H9 (cell line): Measurements from ENCODE around the gene FABP3. TPM values are rescaled to one million over a fixed set of nuclear protein-coding genes. Genes with fewer than 3 reads are reported as not detected.

Experiments
- DNase-seq: peaks from one replicate; pipeline ENCODE4 v3.0.0-alpha.2; 2017
- H2AFZ ChIP-seq: one replicate; pipeline ENCODE4 v1.6.1; 2013; ENCODE audit warnings: mild to moderate bottlenecking, low read length, control low read depth, moderate library complexity
- H2AK5ac ChIP-seq: 2 replicates; pipeline ENCODE4 v1.6.1; 2013; ENCODE audit warnings: low read length, control low read depth, mixed read lengths; ENCODE audit not compliant: insufficient read length
- H2BK120ac ChIP-seq: one replicate; pipeline ENCODE4 v1.6.1; 2013; ENCODE audit warnings: low read depth, mild to moderate bottlenecking, low read length, control low read depth, inconsistent platforms; ENCODE audit not compliant: poor library complexity, severe bottlenecking
- H2BK12ac ChIP-seq: 2 replicates; pipeline ENCODE4 v1.6.1; 2013; ENCODE audit warnings: low read length, control low read depth, mixed read lengths, low read depth; ENCODE audit not compliant: insufficient read length
- H2BK15ac ChIP-seq: 2 replicates; pipeline ENCODE4 v1.6.1; 2013; ENCODE audit warnings: low read depth, low read length, control low read depth
- H2BK20ac ChIP-seq: one replicate; pipeline ENCODE4 v1.6.1; 2013; ENCODE audit warnings: low read depth, mild to moderate bottlenecking, low read length, control low read depth, inconsistent platforms; ENCODE audit not compliant: poor library complexity, severe bottlenecking
- H2BK5ac ChIP-seq: 2 replicates; pipeline ENCODE4 v1.6.1; 2013; ENCODE audit warnings: low read length, control low read depth, mixed read lengths; ENCODE audit not compliant: insufficient read length
- H3K14ac ChIP-seq: 2 replicates; pipeline ENCODE4 v1.6.1; 2013; ENCODE audit warnings: low read length, control low read depth; ENCODE audit not compliant: insufficient read depth
- H3K18ac ChIP-seq: 2 replicates; pipeline ENCODE4 v1.6.1; 2013; ENCODE audit warnings: low read depth, mild to moderate bottlenecking, mixed read lengths, low read length, control low read depth; ENCODE audit not compliant: insufficient read length
- H3K23ac ChIP-seq: 2 replicates; pipeline ENCODE4 v1.6.1; 2013; ENCODE audit warnings: low read length, control low read depth, mixed read lengths, low read depth; ENCODE audit not compliant: insufficient read length
- H3K23me2 ChIP-seq: 2 replicates; pipeline ENCODE4 v1.6.1; 2013; ENCODE audit warnings: low read depth, mild to moderate bottlenecking, mixed read lengths, low read length, control low read depth; ENCODE audit not compliant: insufficient read length, poor library complexity, severe bottlenecking
- H3K27ac ChIP-seq: 2 replicates; pipeline ENCODE4 v1.5.1; 2013; ENCODE audit warnings: low read length, control low read depth, mixed read lengths, low read depth; ENCODE audit not compliant: insufficient read length
- H3K27me3 ChIP-seq: 2 replicates; pipeline ENCODE4 v1.6.1; 2013; ENCODE audit warnings: low read length, control low read depth, inconsistent platforms; ENCODE audit not compliant: insufficient read depth
- H3K4ac ChIP-seq: 2 replicates; pipeline ENCODE4 v1.6.1; 2013; ENCODE audit warnings: low read depth, mild to moderate bottlenecking, control low read depth, inconsistent platforms, low read length, moderate library complexity
- H3K4me1 ChIP-seq: 2 replicates; pipeline ENCODE4 v1.6.1; 2013; ENCODE audit warnings: low read length, control low read depth, inconsistent platforms; ENCODE audit not compliant: insufficient read depth
- H3K4me2 ChIP-seq: 2 replicates; pipeline ENCODE4 v1.6.1; 2013; ENCODE audit warnings: low read length, control low read depth, mixed read lengths; ENCODE audit not compliant: insufficient read length, insufficient read depth
- H3K56ac ChIP-seq: 2 replicates; pipeline ENCODE4 v1.6.1; 2013; ENCODE audit warnings: low read depth, mild to moderate bottlenecking, mixed read lengths, low read length, control low read depth; ENCODE audit not compliant: insufficient read length
- H3K79me1 ChIP-seq: 2 replicates; pipeline ENCODE4 v1.6.1; 2013; ENCODE audit warnings: low read depth, mild to moderate bottlenecking, moderate library complexity, low read length, control low read depth, inconsistent platforms; ENCODE audit not compliant: insufficient read depth, poor library complexity, severe bottlenecking
- H3K79me2 ChIP-seq: 2 replicates; pipeline ENCODE4 v1.6.1; 2013; ENCODE audit warnings: low read length, control low read depth, inconsistent platforms; ENCODE audit not compliant: insufficient read depth
- H3K9ac ChIP-seq: 2 replicates; pipeline ENCODE4 v1.6.1; 2013; ENCODE audit warnings: low read length, control low read depth, mixed read lengths; ENCODE audit not compliant: insufficient read length; ENCODE audit errors: extremely low read depth
- H3K9me3 ChIP-seq: one replicate; pipeline ENCODE4 v1.6.1; 2013; ENCODE audit warnings: low read depth, low read length, inconsistent platforms; ENCODE audit not compliant: control insufficient read depth
- H3T11ph ChIP-seq: one replicate; pipeline ENCODE4 v1.6.1; 2013; ENCODE audit warnings: mild to moderate bottlenecking, low read length, control low read depth, inconsistent platforms
- H4K20me1 ChIP-seq: one replicate; pipeline ENCODE4 v1.6.1; 2013; ENCODE audit not compliant: control insufficient read depth, insufficient read length, insufficient read depth
- H4K5ac ChIP-seq: 2 replicates; pipeline ENCODE4 v1.6.1; 2013; ENCODE audit warnings: low read depth, mild to moderate bottlenecking, mixed read lengths, low read length, control low read depth; ENCODE audit not compliant: insufficient read length
- H4K8ac ChIP-seq: replicated peaks from 2 replicates; pipeline ENCODE4 v1.6.1; 2013; ENCODE audit warnings: low read length, control low read depth, mixed read lengths, low read depth; ENCODE audit not compliant: insufficient read length
- H4K91ac ChIP-seq: 2 replicates; pipeline ENCODE4 v1.6.1; 2013; ENCODE audit warnings: low read depth, mild to moderate bottlenecking, moderate library complexity, mixed read lengths, low read length, control low read depth; ENCODE audit not compliant: insufficient read length
- H3K27ac Mint-ChIP-seq, 3 experiments: 2 replicates in 2 of 3; 3 replicates in 1 of 3; pipeline ENCODE4 v1.8.0; 2020 to 2021; ENCODE audit warnings: mixed read lengths in 3 of 3, mild to moderate bottlenecking in 1 of 3, moderate library complexity in 1 of 3
- H3K27me3 Mint-ChIP-seq: 2 replicates; pipeline ENCODE4 v1.8.0; 2021; ENCODE audit warnings: low read depth, mild to moderate bottlenecking, moderate library complexity, mixed read lengths
- H3K36me3 Mint-ChIP-seq, 3 experiments: 2 replicates in 2 of 3; 3 replicates in 1 of 3; pipeline ENCODE4 v1.8.0; 2020 to 2021; ENCODE audit warnings: low read depth in 3 of 3, mixed read lengths in 3 of 3; ENCODE audit not compliant: insufficient read depth in 1 of 3
- H3K4me1 Mint-ChIP-seq, 2 experiments: 2 replicates each; pipeline ENCODE4 v1.8.0; 2020; ENCODE audit warnings: mixed read lengths in 2 of 2
- H3K4me3 Mint-ChIP-seq, 2 experiments: 2 replicates in 1 of 2; 3 replicates in 1 of 2; pipeline ENCODE4 v1.8.0; 2020 to 2021; ENCODE audit warnings: mild to moderate bottlenecking in 2 of 2, mixed read lengths in 2 of 2, moderate library complexity in 1 of 2
- H3K9me3 Mint-ChIP-seq, 2 experiments: 2 replicates in 1 of 2; 3 replicates in 1 of 2; pipeline ENCODE4 v1.8.0; 2020; ENCODE audit warnings: mild to moderate bottlenecking in 2 of 2, mixed read lengths in 2 of 2, moderate library complexity in 1 of 2
- WGBS: extraction: QIAGEN DNeasy Blood & Tissue Kit; methylation state at CpG from one replicate; pipeline ENCODE4 v1.1.7; 2013; ENCODE audit warnings: missing lambda C conversion rate, low lambda C conversion rate, mixed read lengths; ENCODE audit not compliant: insufficient read length; ENCODE audit errors: extremely low coverage; 5-methylcytosine and 5-hydroxymethylcytosine counted together
- total RNA-seq: library from RNA; stranded (reverse); gene quantifications from 2 replicates; pipeline ENCODE4 v1.2.1, GENCODE V29; 2021
- TF ChIP-seq, protein P1 (sequence below): fragments of 200-600 bp; sonication (generic); conservative IDR thresholded peaks from 3 replicates; pipeline ENCODE4 v1.8.0; 2021; ENCODE audit warnings: antibody characterized with exemption, mild to moderate bottlenecking

FABP3 gene
- total RNA-seq, 1 experiment from 2014 or later, result 9.0 TPM

GRCh38 chr1:31326461-31326860, 46.4 kb downstream of the FABP3 start:
- Histone ChIP-seq H3K9ac (no peak overlapping the region), H2BK5ac (no peak overlapping the region), H3K9me3 (no peaks in the 10 kb centered on the region), H3K27ac (no peak overlapping the region), H3T11ph (no peak overlapping the region), H2BK15ac (no peak overlapping the region), H3K23ac (no peak overlapping the region), H3K14ac (no peak overlapping the region), H2BK120ac (no peak overlapping the region), H2AFZ (no peak overlapping the region), H3K27me3 (no peaks in the 10 kb centered on the region), H3K79me2 (no peaks in the 10 kb centered on the region), H3K4me2 (no peak overlapping the region), H3K18ac (no peak overlapping the region), H2AK5ac (no peak overlapping the region), H2BK20ac (no peak overlapping the region), H3K4me1 (no peaks in the 10 kb centered on the region), H4K5ac (no peak overlapping the region), H3K4ac (no peak overlapping the region), H2BK12ac (no peak overlapping the region), H3K56ac (no peak overlapping the region), H4K20me1 (no peaks in the 10 kb centered on the region), H4K8ac (no peak overlapping the region), H3K79me1 (no peaks in the 10 kb centered on the region), H4K91ac (no peak overlapping the region), H3K23me2 (no peaks in the 10 kb centered on the region)
- WGBS, result no CpG with 5 or more reads among the region's 1 CpG
- no peak overlapping the region for H3K4me3 Mint-ChIP-seq
- no peaks in the 10 kb centered on the region for H3K4me1 Mint-ChIP-seq
- peaks cover 6 to 19% (median 7%) of the 10 kb centered on the region in 3 experiments for H3K36me3 Mint-ChIP-seq
- TF ChIP-seq, protein P1, sequence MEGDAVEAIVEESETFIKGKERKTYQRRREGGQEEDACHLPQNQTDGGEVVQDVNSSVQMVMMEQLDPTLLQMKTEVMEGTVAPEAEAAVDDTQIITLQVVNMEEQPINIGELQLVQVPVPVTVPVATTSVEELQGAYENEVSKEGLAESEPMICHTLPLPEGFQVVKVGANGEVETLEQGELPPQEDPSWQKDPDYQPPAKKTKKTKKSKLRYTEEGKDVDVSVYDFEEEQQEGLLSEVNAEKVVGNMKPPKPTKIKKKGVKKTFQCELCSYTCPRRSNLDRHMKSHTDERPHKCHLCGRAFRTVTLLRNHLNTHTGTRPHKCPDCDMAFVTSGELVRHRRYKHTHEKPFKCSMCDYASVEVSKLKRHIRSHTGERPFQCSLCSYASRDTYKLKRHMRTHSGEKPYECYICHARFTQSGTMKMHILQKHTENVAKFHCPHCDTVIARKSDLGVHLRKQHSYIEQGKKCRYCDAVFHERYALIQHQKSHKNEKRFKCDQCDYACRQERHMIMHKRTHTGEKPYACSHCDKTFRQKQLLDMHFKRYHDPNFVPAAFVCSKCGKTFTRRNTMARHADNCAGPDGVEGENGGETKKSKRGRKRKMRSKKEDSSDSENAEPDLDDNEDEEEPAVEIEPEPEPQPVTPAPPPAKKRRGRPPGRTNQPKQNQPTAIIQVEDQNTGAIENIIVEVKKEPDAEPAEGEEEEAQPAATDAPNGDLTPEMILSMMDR, result no peak
- H3K9me3 Mint-ChIP-seq, result no peaks in the 10 kb centered on the region
- no peaks in the 10 kb centered on the region for H3K27me3 Mint-ChIP-seq
- no peak overlapping the region; a peak in 1 of 7 replicates for H3K27ac Mint-ChIP-seq
- no peak for DNase-seq
